DND-41 (cell line): Measurements from ENCODE around the gene LHFPL2.

Source experiments
- CTCF ChIP-seq: IDR thresholded peaks from 2 replicates; pipeline ENCODE4 v1.5.1; 2012; ENCODE audit warnings: borderline replicate concordance, low read length, moderate library complexity, mild to moderate bottlenecking; ENCODE audit not compliant: poor library complexity, severe bottlenecking; ENCODE audit errors: extremely low read depth
- EZH2 ChIP-seq: IDR thresholded peaks from 3 replicates; pipeline ENCODE4 v1.6.1; 2012; ENCODE audit warnings: borderline replicate concordance, low read depth, mild to moderate bottlenecking, moderate library complexity, low read length, inconsistent platforms; ENCODE audit not compliant: severe bottlenecking

DNA sequence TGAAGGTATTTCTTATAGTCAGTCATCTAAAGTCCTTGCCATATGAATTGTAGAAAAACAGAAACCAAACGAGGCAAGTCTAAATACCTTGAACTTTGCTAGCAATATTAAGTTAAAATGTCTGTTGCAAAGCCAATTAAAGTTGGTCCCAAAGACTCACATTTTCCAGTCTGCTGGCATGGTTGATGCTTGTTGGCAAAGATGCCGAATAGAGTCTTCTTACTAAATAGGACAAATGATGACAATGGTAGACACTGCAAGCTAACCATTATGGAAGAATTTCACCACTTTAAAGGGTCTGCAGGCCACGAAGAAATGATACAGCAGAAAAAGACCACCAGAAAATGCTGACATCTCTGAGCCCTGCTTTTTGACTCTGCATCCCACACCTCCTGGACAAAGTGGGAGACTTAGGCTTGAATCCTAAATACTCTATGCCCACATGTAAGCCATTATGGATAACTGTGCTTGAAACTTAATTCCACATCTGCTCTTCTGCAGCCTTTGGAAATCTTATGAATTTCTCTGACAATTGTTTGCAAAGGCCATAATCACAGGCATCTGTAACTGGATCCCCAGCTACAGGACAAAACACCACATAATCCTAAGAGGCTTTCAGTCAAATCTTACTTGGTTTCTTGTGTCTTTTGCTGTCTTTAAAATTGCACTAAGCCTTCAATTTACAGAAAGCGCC, 61.3 kb downstream of the LHFPL2 start:
- TF ChIP-seq CTCF = no peak
- TF ChIP-seq EZH2 = no peak
